Measurements from ENCODE around the gene SH3RF1. TPM values are rescaled to one million over a fixed set of nuclear protein-coding genes. Genes with fewer than 3 reads are reported as not detected.
"Not testable (repeated sequence)": the region's sequence is repeated elsewhere in the genome, so short reads cannot be mapped to it uniquely, and the experiment has no call there.

Gene SH3RF1
- total RNA-seq, 1 experiment from 2014 or later, result 4.2 TPM

GRCh38 chr4:169201222-169202144 lies 69.3 kb downstream of the SH3RF1 start:
- Histone ChIP-seq H3K9me3 (no peaks in the 10 kb centered on the region), H3K4me3 (no peak overlapping the region), H3K36me3 (no peaks in the 10 kb centered on the region), H3K27me3 (no peaks in the 10 kb centered on the region)
- DNase-seq, result no peak

GRCh38 chr4:169200361-169201030 lies 70.3 kb downstream of the SH3RF1 start:
- Histone ChIP-seq H3K4me3 (no peak overlapping the region), H3K9me3 (no peaks in the 10 kb centered on the region)
- no peak for DNase-seq

DNA sequence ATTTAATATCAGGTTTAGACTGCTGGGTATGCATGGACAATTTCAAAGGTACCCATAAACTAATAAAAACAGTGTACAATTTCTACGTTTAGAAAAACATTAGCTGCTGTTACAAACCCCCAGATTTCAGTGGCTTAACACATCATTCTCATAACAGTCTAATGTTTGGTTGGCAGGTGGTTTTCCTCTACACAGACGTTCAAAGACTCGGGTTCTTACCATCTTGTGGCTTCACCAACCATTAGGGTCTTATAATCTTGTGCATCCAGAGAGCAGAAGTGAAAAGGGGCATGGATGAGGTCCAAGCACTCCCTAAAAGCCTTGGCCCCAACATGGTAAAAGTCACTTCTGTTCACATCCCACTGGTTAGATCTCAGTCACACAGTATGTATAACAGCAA lies 71.6 kb downstream of the SH3RF1 start:
- peaks cover 6% of the 10 kb centered on the region for H3K9me3 ChIP-seq
- DNase-seq, result no peak
- no peak overlapping the region for H3K4me3 ChIP-seq
- no peaks in the 10 kb centered on the region for H3K27me3 ChIP-seq
- peaks cover 15% of the 10 kb centered on the region for H3K36me3 ChIP-seq

More at GRCh38 chr4:169200361-169201030, 70.3 kb downstream of the SH3RF1 start:
- H3K27me3 ChIP-seq, result no peaks in the 10 kb centered on the region
- H3K36me3 ChIP-seq, result peaks cover 6% of the 10 kb centered on the region

GRCh38 chr4:169198167-169198566 lies 72.6 kb downstream of the SH3RF1 start:
- DNase-seq, result no peak
- H3K4me3 ChIP-seq, result no peak overlapping the region
- peaks cover 6% of the 10 kb centered on the region for H3K9me3 ChIP-seq
- peaks cover 15% of the 10 kb centered on the region for H3K36me3 ChIP-seq
- no peaks in the 10 kb centered on the region for H3K27me3 ChIP-seq

- H3K4me3 ChIP-seq, H3K27me3 ChIP-seq, H3K9me3 ChIP-seq, DNase-seq: not testable (repeated sequence)
- H3K36me3 ChIP-seq, result peaks cover 15% of the 10 kb centered on the region
Measured at GRCh38 chr4:169197206-169197605, 73.5 kb downstream of the SH3RF1 start.

DNA sequence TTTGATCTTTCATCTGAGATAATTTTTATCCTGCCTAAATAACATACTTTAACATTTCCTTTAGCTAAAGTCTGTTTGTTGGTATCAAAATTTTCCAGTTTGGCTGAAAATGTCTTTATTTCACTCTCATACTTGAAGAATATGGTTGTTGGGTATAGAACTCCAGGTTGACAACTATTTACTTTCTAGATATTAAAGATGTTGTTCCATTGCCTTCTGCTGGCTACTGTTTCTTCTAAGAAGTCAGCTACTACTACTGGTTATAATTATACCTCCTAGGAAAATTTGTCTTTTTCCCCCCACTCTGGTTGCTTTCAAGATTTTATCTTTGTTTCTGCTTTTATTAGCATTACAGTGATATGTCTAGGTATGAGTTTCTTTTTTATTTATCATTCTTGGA lies 75.7 kb downstream of the SH3RF1 start:
- H3K4me3 ChIP-seq, result no peak overlapping the region
- peaks cover 15% of the 10 kb centered on the region for H3K36me3 ChIP-seq
- peaks cover 6% of the 10 kb centered on the region for H3K9me3 ChIP-seq
- H3K27me3 ChIP-seq, result no peaks in the 10 kb centered on the region
- no peak for DNase-seq

DNA sequence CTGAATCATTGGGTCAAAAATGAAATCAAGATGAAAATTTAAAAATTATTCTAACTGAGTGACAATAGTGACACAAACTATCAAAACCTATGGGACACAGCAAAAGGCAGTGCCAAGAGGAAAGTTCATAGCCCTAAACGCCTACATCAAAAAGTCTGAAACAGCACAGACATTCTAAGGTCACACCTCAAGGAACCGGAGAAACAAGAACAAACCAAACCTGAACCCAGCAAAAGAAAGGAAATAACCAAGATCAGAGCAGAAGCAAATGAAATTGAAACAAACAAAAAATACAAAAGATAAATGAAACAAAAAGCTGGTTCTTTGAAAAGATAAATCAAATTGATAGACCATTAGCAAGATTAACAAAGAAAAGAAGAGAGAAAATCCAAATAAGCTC lies 80.8 kb downstream of the SH3RF1 start:
- not testable (repeated sequence) for DNase-seq, H3K27me3 ChIP-seq, H3K36me3 ChIP-seq, H3K4me3 ChIP-seq, H3K9me3 ChIP-seq

GRCh38 chr4:169189372-169189771 lies 81.4 kb downstream of the SH3RF1 start:
- Histone ChIP-seq H3K9me3 (no peaks in the 10 kb centered on the region), H3K4me3 (no peak overlapping the region), H3K27me3 (no peaks in the 10 kb centered on the region), H3K36me3 (no peaks in the 10 kb centered on the region)
- DNase-seq, result no peak

- no peak for DNase-seq
- Histone ChIP-seq H3K36me3 (no peaks in the 10 kb centered on the region), H3K4me3 (no peak overlapping the region), H3K9me3 (no peaks in the 10 kb centered on the region), H3K27me3 (no peaks in the 10 kb centered on the region)
Measured at GRCh38 chr4:169188204-169188603, 82.6 kb downstream of the SH3RF1 start.

- Histone ChIP-seq H3K4me3 (no peak overlapping the region), H3K27me3 (no peaks in the 10 kb centered on the region), H3K9me3 (no peaks in the 10 kb centered on the region), H3K36me3 (no peaks in the 10 kb centered on the region)
- DNase-seq, result no peak
Measured at GRCh38 chr4:169185133-169185956, 85.4 kb downstream of the SH3RF1 start.

GRCh38 chr4:169184686-169185085 lies 86.1 kb downstream of the SH3RF1 start:
- Histone ChIP-seq H3K27me3 (no peaks in the 10 kb centered on the region), H3K36me3 (no peaks in the 10 kb centered on the region), H3K4me3 (no peak overlapping the region), H3K9me3 (no peaks in the 10 kb centered on the region)
- DNase-seq, result no peak

DNA sequence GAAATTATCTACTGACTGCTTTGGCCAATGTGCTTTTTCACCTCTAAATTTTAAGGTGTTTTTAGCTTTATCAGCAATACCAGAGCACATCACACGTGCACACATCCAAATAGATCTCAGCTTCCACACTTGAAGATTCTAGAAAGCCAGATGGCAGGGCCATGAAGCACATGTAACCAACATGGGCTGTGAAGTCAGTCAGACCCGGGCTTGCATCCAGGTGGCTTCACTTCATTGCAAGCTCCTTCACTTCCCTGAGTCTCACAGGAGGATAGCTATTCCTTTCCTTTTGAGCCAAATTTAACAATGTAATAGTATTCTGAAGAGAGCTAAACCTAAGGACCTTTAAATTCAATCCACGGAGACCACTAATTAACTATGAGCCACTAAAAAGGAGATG lies 86.5 kb downstream of the SH3RF1 start:
- H3K27me3 ChIP-seq, result no peaks in the 10 kb centered on the region
- H3K4me3 ChIP-seq, result no peak overlapping the region
- peak; percentile 43 for DNase-seq
- no peaks in the 10 kb centered on the region for H3K36me3 ChIP-seq
- H3K9me3 ChIP-seq, result no peaks in the 10 kb centered on the region

DNA sequence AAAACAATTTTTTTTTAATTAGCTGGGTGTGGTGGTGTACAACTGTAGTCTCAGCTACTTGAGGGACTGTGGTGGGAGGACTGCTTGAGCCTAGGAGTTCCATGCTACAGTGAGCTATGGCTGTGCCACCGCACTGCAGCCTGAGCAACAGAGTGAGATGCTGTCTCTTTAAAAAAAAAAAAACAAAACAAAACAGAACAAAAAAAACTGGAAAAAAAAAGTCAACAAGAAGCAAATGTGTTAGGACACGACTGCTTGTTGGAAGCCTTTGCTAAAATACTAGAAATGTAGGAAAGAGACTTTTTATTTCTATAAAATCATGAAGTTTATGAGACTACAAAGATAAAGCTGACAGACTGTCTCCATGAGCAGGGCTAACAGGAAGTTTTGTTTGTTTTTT lies 87.2 kb downstream of the SH3RF1 start:
- H3K9me3 ChIP-seq, result no peaks in the 10 kb centered on the region
- no peaks in the 10 kb centered on the region for H3K36me3 ChIP-seq
- no peak for DNase-seq
- H3K27me3 ChIP-seq, result no peaks in the 10 kb centered on the region
- no peak overlapping the region for H3K4me3 ChIP-seq

- Histone ChIP-seq H3K4me3 (no peak overlapping the region), H3K27me3 (no peaks in the 10 kb centered on the region), H3K36me3 (no peaks in the 10 kb centered on the region; the same call in 1 of the 2 replicates), H3K9me3 (no peaks in the 10 kb centered on the region)
- no peak for DNase-seq
Measured at GRCh38 chr4:169179609-169180521, 90.9 kb downstream of the SH3RF1 start.

DNA sequence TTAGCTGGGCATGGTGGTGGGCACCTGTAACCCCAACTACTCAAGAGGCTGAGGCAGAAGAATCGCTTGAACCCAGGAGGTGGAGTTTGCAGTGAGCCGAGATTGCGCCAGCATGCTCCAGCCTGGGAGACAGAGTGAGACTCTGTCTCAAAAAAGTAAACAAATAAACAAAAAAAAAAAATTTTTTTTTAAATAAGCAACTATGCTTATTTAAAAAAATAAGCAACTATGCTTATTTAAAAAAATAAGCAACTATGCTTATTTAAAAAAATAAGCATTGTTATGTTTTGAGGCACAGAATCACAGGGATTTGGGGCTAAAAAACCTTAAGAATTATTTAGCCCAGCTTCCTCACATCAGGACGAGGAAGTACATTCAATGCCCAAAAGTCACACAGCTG lies 92.7 kb downstream of the SH3RF1 start:
- not testable (repeated sequence) for H3K9me3 ChIP-seq, H3K36me3 ChIP-seq, H3K27me3 ChIP-seq, DNase-seq, H3K4me3 ChIP-seq

DNA sequence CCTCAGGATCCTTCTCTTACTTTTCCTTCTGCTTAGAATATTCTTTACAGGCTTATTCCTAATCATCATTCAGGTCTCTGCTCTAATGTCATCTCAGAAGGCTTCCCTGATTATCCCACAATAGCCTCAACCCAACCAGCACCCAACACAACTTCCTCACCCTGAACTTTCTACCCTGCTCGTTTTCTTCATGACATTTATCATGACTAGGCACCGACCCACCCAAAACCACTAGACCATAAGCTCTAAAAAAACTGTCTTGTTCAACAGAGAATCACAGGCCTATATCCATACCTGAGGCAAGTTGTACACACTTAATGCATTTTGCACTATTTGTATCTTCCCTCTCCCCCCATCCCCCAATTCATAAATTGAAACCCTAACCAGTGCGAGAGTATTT lies 95.3 kb downstream of the SH3RF1 start:
- no peaks in the 10 kb centered on the region for H3K9me3 ChIP-seq
- H3K36me3 ChIP-seq, result no peaks in the 10 kb centered on the region; the same call in 1 of the 2 replicates
- no peak overlapping the region for H3K4me3 ChIP-seq
- no peaks in the 10 kb centered on the region for H3K27me3 ChIP-seq
- DNase-seq, result no peak
